Stimulated activated CD4-positive, alpha-beta T cell treated with anti-CD3 and anti-CD28 coated beads, Interleukin-2, amount 100 ng/mL, for 4 hours (primary cell): ENCODE data around the gene OR52E8.

Experiments
- DNase-seq: peaks from one replicate; pipeline ENCODE4 v3.0.0-alpha.2; 2020; ENCODE audit warnings: low read depth

Gene OR52E8

GRCh38 chr11:5857590-5857989 lies at the start of gene OR52E8:
Gene OR52E8, minus strand, starts transcription at chr11:5857690. Its CDS starts 0 bp downstream, at chr11:5857690.
- DNase-seq, result no peak

GRCh38 chr11:5899534-5899933 lies 42.0 kb upstream of the OR52E8 start:
- no peak for DNase-seq

- no peak for DNase-seq
These were observed 35.4 kb upstream of the OR52E8 start, which contains the start of gene OR52E5 for GRCh38 chr11:5892908-5893307. Gene OR52E5, plus strand, starts transcription at chr11:5893208. Its CDS starts 7,569 bp downstream, at chr11:5900777.

- no peak for DNase-seq
These were observed 33.8 kb upstream of the OR52E8 start for GRCh38 chr11:5891216-5891800.

GRCh38 chr11:5887661-5888060 lies 30.2 kb upstream of the OR52E8 start:
- no peak for DNase-seq

- no peak for DNase-seq
These were observed 29.7 kb upstream of the OR52E8 start for GRCh38 chr11:5887172-5887571.

GRCh38 chr11:5881756-5882155 lies 24.3 kb upstream of the OR52E8 start:
- no peak for DNase-seq

GRCh38 chr11:5880329-5880728 lies 22.8 kb upstream of the OR52E8 start, which contains the start of gene OR52E4:
Gene OR52E4, plus strand, starts transcription at chr11:5880629. Its CDS starts 3,664 bp downstream, at chr11:5884293.
- DNase-seq, result no peak

- DNase-seq, result no peak
These were observed 21.1 kb upstream of the OR52E8 start for GRCh38 chr11:5878564-5878963.

- DNase-seq, result no peak
These were observed 8.3 kb upstream of the OR52E8 start for GRCh38 chr11:5865826-5866225.

- DNase-seq, result no peak
These were observed 6.5 kb downstream of the OR52E8 start for GRCh38 chr11:5851002-5851401.

- DNase-seq, result no peak
These were observed 9.8 kb downstream of the OR52E8 start for GRCh38 chr11:5847711-5848110.

- DNase-seq, result no peak
These were observed 10.8 kb downstream of the OR52E8 start for GRCh38 chr11:5846701-5847100.

- DNase-seq, result no peak
These were observed 15.7 kb downstream of the OR52E8 start, which contains the start of gene OR52E6 for GRCh38 chr11:5841797-5842196. Gene OR52E6, minus strand, starts transcription at chr11:5841897. Its CDS starts 0 bp downstream, at chr11:5841897.

GRCh38 chr11:5837695-5838094 lies 19.8 kb downstream of the OR52E8 start:
- no peak for DNase-seq

GRCh38 chr11:5833446-5833845 lies 24.0 kb downstream of the OR52E8 start:
- no peak for DNase-seq

GRCh38 chr11:5831196-5831829 lies 26.2 kb downstream of the OR52E8 start:
- no peak for DNase-seq

GRCh38 chr11:5818245-5818886 lies 39.1 kb downstream of the OR52E8 start:
- no peak for DNase-seq

- no peak for DNase-seq
These were observed 42.0 kb downstream of the OR52E8 start for GRCh38 chr11:5815534-5815933.

- DNase-seq, result no peak
These were observed 47.3 kb downstream of the OR52E8 start for GRCh38 chr11:5809905-5810795.

GRCh38 chr11:5809122-5809519 lies 48.4 kb downstream of the OR52E8 start:
- DNase-seq, result no peak

- DNase-seq, result peak; percentile 48
These were observed 48.9 kb downstream of the OR52E8 start, which contains the start of gene OR52N2 for GRCh38 chr11:5808500-5809121. Gene OR52N2, plus strand, starts transcription at chr11:5808924. Its CDS starts 11,412 bp downstream, at chr11:5820336.
